ENCODE results near the gene DYSF. TPM values are rescaled to one million over a fixed set of nuclear protein-coding genes. Genes with fewer than 3 reads are reported as not detected.

The DYSF gene
- total and polyA plus RNA-seq, 3 donors from 2014 or later = 6.8 to 10.9 (median 8.9) TPM

- DNase-seq = no peak
- TF ChIP-seq CTCF (IDR thresholded peaks at IDR 0.05) = no peak
- no peak for TF ChIP-seq POLR2A (IDR thresholded peaks at IDR 0.05)
- Histone ChIP-seq H3K27me3 (no peaks in the 10 kb centered on the region), H3K9me3 (no peaks in the 10 kb centered on the region), H3K4me1 (peaks cover 11% of the 10 kb centered on the region), H3K27ac (no peak overlapping the region), H3K4me3 (no peak overlapping the region), H3K36me3 (ENCODE audit: low read depth, missing control alignments) (no peaks in the 10 kb centered on the region)
- 45 to 47% methylated on average over 8 of the region's 8 CpGs for WGBS, 2 donors
- intact Hi-C loops (cut with DNase I; ENCODE audit: low total_unique reads) = no loop called here
Measured at GRCh38 chr2:71696381-71696780, 243.0 kb downstream of the DYSF start.

GRCh38 chr2:71697106-71698004, 244.0 kb downstream of the DYSF start:
- intact Hi-C loops (cut with DNase I; ENCODE audit: low total_unique reads) = no loop called here
- no peak for TF ChIP-seq CTCF (IDR thresholded peaks at IDR 0.05)
- TF ChIP-seq POLR2A (IDR thresholded peaks at IDR 0.05) = no peak
- H3K36me3 ChIP-seq (ENCODE audit: low read depth, missing control alignments) = no peaks in the 10 kb centered on the region
- WGBS, 2 donors = 91 to 96% methylated on average over 14 of the region's 14 CpGs
- peaks cover 16% of the 10 kb centered on the region for H3K4me1 ChIP-seq
- H3K27me3 ChIP-seq = no peaks in the 10 kb centered on the region
- H3K4me3 ChIP-seq = no peak overlapping the region
- no peak for DNase-seq
- no peaks in the 10 kb centered on the region for H3K9me3 ChIP-seq
- H3K27ac ChIP-seq = no peak overlapping the region

GRCh38 chr2:71699428-71699827, 246.1 kb downstream of the DYSF start:
- H3K36me3 ChIP-seq (ENCODE audit: low read depth, missing control alignments) = no peaks in the 10 kb centered on the region
- WGBS, 2 donors = 90 to 92% methylated on average over 3 to 6 of the region's 6 CpGs
- peaks cover 16% of the 10 kb centered on the region for H3K4me1 ChIP-seq
- DNase-seq = no peak
- no peak overlapping the region for H3K27ac ChIP-seq
- no peaks in the 10 kb centered on the region for H3K9me3 ChIP-seq
- H3K4me3 ChIP-seq = no peak overlapping the region
- TF ChIP-seq POLR2A (IDR thresholded peaks at IDR 0.05) = no peak
- no peak for TF ChIP-seq CTCF (IDR thresholded peaks at IDR 0.05)
- H3K27me3 ChIP-seq = no peaks in the 10 kb centered on the region
- intact Hi-C loops (cut with DNase I; ENCODE audit: low total_unique reads) = no loop called here

GRCh38 chr2:71700041-71700657, 246.8 kb downstream of the DYSF start:
- peak overlapping the region in 1 of 2 donors; percentile 59 for H3K27ac ChIP-seq
- WGBS, 2 donors = 68 to 75% methylated on average over 11 of the region's 11 CpGs
- H3K27me3 ChIP-seq = no peaks in the 10 kb centered on the region
- no peak for TF ChIP-seq CTCF (IDR thresholded peaks at IDR 0.05)
- no peak for TF ChIP-seq POLR2A (IDR thresholded peaks at IDR 0.05)
- no peak overlapping the region for H3K4me3 ChIP-seq
- intact Hi-C loops (cut with DNase I; ENCODE audit: low total_unique reads) = no loop called here
- no peaks in the 10 kb centered on the region for H3K36me3 ChIP-seq (ENCODE audit: low read depth, missing control alignments)
- H3K4me1 ChIP-seq = peaks cover 16% of the 10 kb centered on the region
- no peaks in the 10 kb centered on the region for H3K9me3 ChIP-seq
- no peak for DNase-seq
